Measurements from ENCODE around the gene PARD3. TPM values are rescaled to one million over a fixed set of nuclear protein-coding genes. Genes with fewer than 3 reads are reported as not detected.
"Not testable (repeated sequence)": the region's sequence is repeated elsewhere in the genome, so short reads cannot be mapped to it uniquely, and the experiment has no call there.

The PARD3 gene
- total RNA-seq, 1 donor from 2014 or later: 88.7 TPM

DNA sequence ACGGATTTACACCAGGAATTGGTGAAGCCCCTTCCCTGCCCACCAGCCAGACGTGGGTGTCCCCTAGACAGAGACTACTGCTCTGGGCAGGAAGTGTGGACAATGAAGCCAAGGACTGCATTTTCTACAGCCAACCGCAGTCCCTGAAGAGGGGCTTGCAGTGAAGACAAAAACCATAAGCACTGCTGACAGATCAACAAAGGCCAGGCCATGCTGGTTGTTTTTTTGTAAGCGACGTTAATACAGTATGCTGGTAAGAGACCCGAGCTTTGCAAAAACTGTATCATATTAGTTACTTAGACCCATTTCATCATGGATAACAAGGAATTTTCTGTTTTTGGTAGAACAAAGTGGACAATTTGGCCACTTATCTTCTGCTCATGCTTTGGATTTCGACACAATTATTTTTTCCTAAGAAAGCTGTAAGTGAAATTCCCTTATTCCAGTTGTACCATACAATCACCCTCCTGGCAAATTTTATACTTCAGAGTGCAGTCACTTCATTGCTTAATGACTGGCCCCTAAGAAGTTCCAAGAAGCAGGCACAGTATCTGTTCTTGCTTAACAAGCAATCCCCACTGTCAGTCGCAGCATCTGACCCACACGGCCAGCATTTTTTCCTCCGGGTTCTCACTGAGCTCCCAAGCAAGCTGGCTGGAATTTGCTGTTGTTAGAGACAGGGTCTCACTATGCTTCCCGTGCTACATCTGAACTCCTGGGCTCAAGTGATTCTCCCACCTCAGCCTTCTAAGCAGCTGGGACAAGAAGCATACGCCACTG, 163.5 kb downstream of the PARD3 start:
- Histone ChIP-seq H3K4me3 (ENCODE audit: low read length in 3 of 3) (no peak overlapping the region), H3K9me3 (ENCODE audit: control insufficient read depth in 3 of 3, low read length in 3 of 3) (no peaks in the 10 kb centered on the region), H3K9ac (ENCODE audit: low read depth in 1 of 3, low read length in 3 of 3) (no peak overlapping the region), H3K27ac (ENCODE audit: low read depth, low read length) (no peak overlapping the region), H3K36me3 (ENCODE audit: control insufficient read depth in 3 of 3, insufficient read depth in 3 of 3, low read length in 3 of 3) (no peaks in the 10 kb centered on the region), H3K4me1 (ENCODE audit: control insufficient read depth in 3 of 3, insufficient read depth in 3 of 3, low read length in 3 of 3) (peaks cover 3 to 16% (median 10%) of the 10 kb centered on the region in 3 donors), H3K27me3 (ENCODE audit: control insufficient read depth in 3 of 3, insufficient read depth in 3 of 3, low read length in 3 of 3) (no peaks in the 10 kb centered on the region)

- Histone ChIP-seq H3K27me3 (ENCODE audit: control insufficient read depth in 3 of 3, insufficient read depth in 3 of 3, low read length in 3 of 3) (no peaks in the 10 kb centered on the region), H3K27ac (ENCODE audit: low read depth, low read length) (no peak overlapping the region), H3K36me3 (ENCODE audit: control insufficient read depth in 3 of 3, insufficient read depth in 3 of 3, low read length in 3 of 3) (no peaks in the 10 kb centered on the region), H3K9me3 (ENCODE audit: control insufficient read depth in 3 of 3, low read length in 3 of 3) (no peaks in the 10 kb centered on the region), H3K4me3 (ENCODE audit: low read length in 3 of 3) (no peak overlapping the region), H3K9ac (ENCODE audit: low read depth in 1 of 3, low read length in 3 of 3) (no peak overlapping the region), H3K4me1 (ENCODE audit: control insufficient read depth in 3 of 3, insufficient read depth in 3 of 3, low read length in 3 of 3) (peaks cover 0 to 16% (median 8%) of the 10 kb centered on the region in 3 donors)
Measured at GRCh38 chr10:34650156-34650555, 164.9 kb downstream of the PARD3 start.

GRCh38 chr10:34649385-34649784, 165.7 kb downstream of the PARD3 start:
- H3K27me3 ChIP-seq (ENCODE audit: control insufficient read depth in 3 of 3, insufficient read depth in 3 of 3, low read length in 3 of 3): no peaks in the 10 kb centered on the region
- no peak overlapping the region for H3K9ac ChIP-seq (ENCODE audit: low read depth in 1 of 3, low read length in 3 of 3)
- H3K9me3 ChIP-seq (ENCODE audit: control insufficient read depth in 3 of 3, low read length in 3 of 3): no peaks in the 10 kb centered on the region
- H3K4me3 ChIP-seq (ENCODE audit: low read length in 3 of 3): no peak overlapping the region
- H3K36me3 ChIP-seq (ENCODE audit: control insufficient read depth in 3 of 3, insufficient read depth in 3 of 3, low read length in 3 of 3): no peaks in the 10 kb centered on the region
- H3K4me1 ChIP-seq (ENCODE audit: control insufficient read depth in 3 of 3, insufficient read depth in 3 of 3, low read length in 3 of 3): peaks cover 4 to 16% (median 8%) of the 10 kb centered on the region in 3 donors
- no peak overlapping the region for H3K27ac ChIP-seq (ENCODE audit: low read depth, low read length)

DNA sequence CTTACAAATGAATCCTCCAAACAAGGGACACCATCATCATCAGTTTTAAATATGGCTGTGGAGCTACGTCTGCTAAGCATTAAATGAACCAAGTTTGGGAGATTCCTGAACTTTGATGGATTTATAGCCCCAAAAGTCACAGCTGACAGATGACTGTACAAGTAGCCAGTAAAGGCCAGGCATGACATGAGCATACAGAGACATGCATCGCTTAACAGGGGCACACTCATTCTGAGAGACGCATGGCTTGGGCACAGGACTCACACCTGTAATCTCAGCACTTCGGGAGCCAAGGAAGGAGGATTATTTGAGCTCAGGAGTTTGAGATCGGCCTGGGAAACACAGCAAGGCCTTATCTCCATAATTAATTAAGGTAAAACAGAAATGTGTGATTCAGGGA, 166.2 kb downstream of the PARD3 start:
- Histone ChIP-seq H3K27me3 (ENCODE audit: control insufficient read depth in 3 of 3, insufficient read depth in 3 of 3, low read length in 3 of 3) (no peaks in the 10 kb centered on the region), H3K9ac (ENCODE audit: low read depth in 1 of 3, low read length in 3 of 3) (no peak overlapping the region), H3K27ac (ENCODE audit: low read depth, low read length) (no peak overlapping the region), H3K4me3 (ENCODE audit: low read length in 3 of 3) (no peak overlapping the region), H3K4me1 (ENCODE audit: control insufficient read depth in 3 of 3, insufficient read depth in 3 of 3, low read length in 3 of 3) (peaks cover 7 to 16% (median 8%) of the 10 kb centered on the region in 3 donors), H3K9me3 (ENCODE audit: control insufficient read depth in 3 of 3, low read length in 3 of 3) (no peaks in the 10 kb centered on the region), H3K36me3 (ENCODE audit: control insufficient read depth in 3 of 3, insufficient read depth in 3 of 3, low read length in 3 of 3) (no peaks in the 10 kb centered on the region)

- no peak overlapping the region for H3K27ac ChIP-seq (ENCODE audit: low read depth, low read length)
- peaks cover 7 to 16% (median 8%) of the 10 kb centered on the region in 3 donors for H3K4me1 ChIP-seq (ENCODE audit: control insufficient read depth in 3 of 3, insufficient read depth in 3 of 3, low read length in 3 of 3)
- no peak overlapping the region for H3K9ac ChIP-seq (ENCODE audit: low read depth in 1 of 3, low read length in 3 of 3)
- no peaks in the 10 kb centered on the region for H3K27me3 ChIP-seq (ENCODE audit: control insufficient read depth in 3 of 3, insufficient read depth in 3 of 3, low read length in 3 of 3)
- no peaks in the 10 kb centered on the region for H3K36me3 ChIP-seq (ENCODE audit: control insufficient read depth in 3 of 3, insufficient read depth in 3 of 3, low read length in 3 of 3)
- no peak overlapping the region for H3K4me3 ChIP-seq (ENCODE audit: low read length in 3 of 3)
- H3K9me3 ChIP-seq (ENCODE audit: control insufficient read depth in 3 of 3, low read length in 3 of 3): no peaks in the 10 kb centered on the region
Measured at GRCh38 chr10:34647875-34648865, 166.9 kb downstream of the PARD3 start.

- Histone ChIP-seq H3K9me3 (ENCODE audit: control insufficient read depth in 3 of 3, low read length in 3 of 3) (no peaks in the 10 kb centered on the region), H3K9ac (ENCODE audit: low read depth in 1 of 3, low read length in 3 of 3) (no peak overlapping the region), H3K27me3 (ENCODE audit: control insufficient read depth in 3 of 3, insufficient read depth in 3 of 3, low read length in 3 of 3) (no peaks in the 10 kb centered on the region), H3K4me3 (ENCODE audit: low read length in 3 of 3) (no peak overlapping the region), H3K4me1 (ENCODE audit: control insufficient read depth in 3 of 3, insufficient read depth in 3 of 3, low read length in 3 of 3) (peaks cover 7 to 12% (median 8%) of the 10 kb centered on the region in 3 donors), H3K27ac (ENCODE audit: low read depth, low read length) (no peak overlapping the region), H3K36me3 (ENCODE audit: control insufficient read depth in 3 of 3, insufficient read depth in 3 of 3, low read length in 3 of 3) (no peaks in the 10 kb centered on the region)
Measured at GRCh38 chr10:34647160-34647559, 167.9 kb downstream of the PARD3 start.

DNA sequence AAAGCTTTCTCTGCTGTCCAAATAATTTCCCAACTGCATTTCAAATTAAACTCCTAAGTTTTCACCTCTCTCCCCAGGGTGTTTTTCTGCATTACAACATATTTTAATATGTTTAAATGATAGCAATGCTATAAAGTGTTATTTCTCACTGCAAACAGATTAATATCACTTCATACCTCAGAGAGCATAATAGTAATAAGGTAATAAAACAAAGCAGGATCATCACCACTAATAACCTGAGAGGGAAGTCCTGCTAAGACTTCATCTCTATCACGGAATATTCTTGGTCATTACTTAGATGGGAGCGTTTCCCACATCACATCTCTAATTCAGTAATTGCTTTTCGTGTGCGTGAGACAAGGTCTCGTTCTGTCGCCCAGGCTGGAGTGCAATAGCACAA, 168.8 kb downstream of the PARD3 start:
- H3K9me3 ChIP-seq (ENCODE audit: control insufficient read depth in 3 of 3, low read length in 3 of 3): no peaks in the 10 kb centered on the region
- no peaks in the 10 kb centered on the region for H3K27me3 ChIP-seq (ENCODE audit: control insufficient read depth in 3 of 3, insufficient read depth in 3 of 3, low read length in 3 of 3)
- no peak overlapping the region for H3K4me3 ChIP-seq (ENCODE audit: low read length in 3 of 3)
- H3K36me3 ChIP-seq (ENCODE audit: control insufficient read depth in 3 of 3, insufficient read depth in 3 of 3, low read length in 3 of 3): no peaks in the 10 kb centered on the region
- peaks cover 2 to 7% (median 7%) of the 10 kb centered on the region in 3 donors for H3K4me1 ChIP-seq (ENCODE audit: control insufficient read depth in 3 of 3, insufficient read depth in 3 of 3, low read length in 3 of 3)
- no peak overlapping the region for H3K27ac ChIP-seq (ENCODE audit: low read depth, low read length)
- H3K9ac ChIP-seq (ENCODE audit: low read depth in 1 of 3, low read length in 3 of 3): no peak overlapping the region

DNA sequence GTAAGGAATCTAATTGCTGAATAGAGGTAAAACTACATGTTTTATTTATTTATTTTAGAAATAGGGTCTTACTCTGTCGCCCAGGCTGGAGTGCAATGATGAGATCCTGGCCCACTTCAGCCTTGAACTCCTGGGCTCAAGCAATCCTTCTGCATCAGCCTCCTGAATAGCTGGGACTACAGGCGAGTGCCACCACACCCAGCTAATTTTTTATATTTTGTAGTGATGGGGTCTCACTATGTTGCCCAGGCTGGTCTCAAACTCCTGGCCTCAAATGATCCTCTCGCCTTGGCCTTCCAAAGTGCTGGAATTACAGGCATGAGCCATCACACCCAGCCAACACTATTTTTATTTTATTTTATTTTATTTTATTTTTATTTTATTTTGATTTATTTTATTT, 170.3 kb downstream of the PARD3 start:
- not testable (repeated sequence) for H3K4me1 ChIP-seq (ENCODE audit: control insufficient read depth in 3 of 3, insufficient read depth in 3 of 3, low read length in 3 of 3); H3K9me3 ChIP-seq (ENCODE audit: control insufficient read depth in 3 of 3, low read length in 3 of 3); H3K36me3 ChIP-seq (ENCODE audit: control insufficient read depth in 3 of 3, insufficient read depth in 3 of 3, low read length in 3 of 3)

GRCh38 chr10:34644224-34644623, 170.9 kb downstream of the PARD3 start:
- Histone ChIP-seq H3K4me1 (ENCODE audit: control insufficient read depth in 3 of 3, insufficient read depth in 3 of 3, low read length in 3 of 3) (peaks cover 2 to 7% (median 4%) of the 10 kb centered on the region in 3 donors), H3K9me3 (ENCODE audit: control insufficient read depth in 3 of 3, low read length in 3 of 3) (no peaks in the 10 kb centered on the region), H3K36me3 (ENCODE audit: control insufficient read depth in 3 of 3, insufficient read depth in 3 of 3, low read length in 3 of 3) (no peaks in the 10 kb centered on the region), H3K27ac (ENCODE audit: low read depth, low read length) (no peak overlapping the region), H3K9ac (ENCODE audit: low read depth in 1 of 3, low read length in 3 of 3) (peak overlapping the region in 1 of 3 donors; percentile 20), H3K4me3 (ENCODE audit: low read length in 3 of 3) (no peak overlapping the region), H3K27me3 (ENCODE audit: control insufficient read depth in 3 of 3, insufficient read depth in 3 of 3, low read length in 3 of 3) (no peaks in the 10 kb centered on the region)

More for the DNA sequence above, 170.3 kb downstream of the PARD3 start:
- not testable (repeated sequence) for H3K9ac ChIP-seq (ENCODE audit: low read depth in 1 of 3, low read length in 3 of 3); H3K27me3 ChIP-seq (ENCODE audit: control insufficient read depth in 3 of 3, insufficient read depth in 3 of 3, low read length in 3 of 3); H3K4me3 ChIP-seq (ENCODE audit: low read length in 3 of 3); H3K27ac ChIP-seq (ENCODE audit: low read depth, low read length)

DNA sequence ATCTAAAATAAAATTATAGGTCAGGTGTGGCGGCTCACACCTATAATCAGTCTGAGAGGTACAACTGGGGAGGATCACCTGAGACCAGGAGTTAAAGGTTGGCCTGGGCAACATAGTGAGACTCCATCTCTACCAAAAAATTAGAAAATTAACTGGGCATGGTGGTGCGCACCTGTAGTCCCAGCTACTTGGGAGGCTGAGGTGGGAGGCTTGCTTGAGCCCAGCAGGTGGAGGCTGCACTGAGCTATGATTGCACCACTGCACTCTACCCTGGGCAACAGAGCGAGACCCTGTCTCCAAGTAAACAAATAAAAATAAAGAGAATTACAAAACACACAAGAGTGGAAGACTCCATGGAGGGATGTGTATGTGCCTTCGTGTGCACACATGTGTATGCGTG, 171.5 kb downstream of the PARD3 start:
- no peak overlapping the region for H3K27ac ChIP-seq (ENCODE audit: low read depth, low read length)
- H3K9me3 ChIP-seq (ENCODE audit: control insufficient read depth in 3 of 3, low read length in 3 of 3): no peaks in the 10 kb centered on the region
- no peak overlapping the region for H3K4me3 ChIP-seq (ENCODE audit: low read length in 3 of 3)
- H3K9ac ChIP-seq (ENCODE audit: low read depth in 1 of 3, low read length in 3 of 3): no peak overlapping the region
- H3K4me1 ChIP-seq (ENCODE audit: control insufficient read depth in 3 of 3, insufficient read depth in 3 of 3, low read length in 3 of 3): peaks cover 2 to 8% (median 7%) of the 10 kb centered on the region in 3 donors
- H3K36me3 ChIP-seq (ENCODE audit: control insufficient read depth in 3 of 3, insufficient read depth in 3 of 3, low read length in 3 of 3): no peaks in the 10 kb centered on the region
- no peaks in the 10 kb centered on the region for H3K27me3 ChIP-seq (ENCODE audit: control insufficient read depth in 3 of 3, insufficient read depth in 3 of 3, low read length in 3 of 3)

Data from skeletal muscle tissue (tissue), 4 donors.